ENCODE results near the gene FAM83B. TPM values are rescaled to one million over a fixed set of nuclear protein-coding genes. Genes with fewer than 3 reads are reported as not detected.

FAM83B gene
- total and polyA plus RNA-seq, 10 of the 15 experiments (the other 5 are each of a cell fraction or from before 2014, with no cell fraction given) = 0.05 TPM; not detected in 9

DNA sequence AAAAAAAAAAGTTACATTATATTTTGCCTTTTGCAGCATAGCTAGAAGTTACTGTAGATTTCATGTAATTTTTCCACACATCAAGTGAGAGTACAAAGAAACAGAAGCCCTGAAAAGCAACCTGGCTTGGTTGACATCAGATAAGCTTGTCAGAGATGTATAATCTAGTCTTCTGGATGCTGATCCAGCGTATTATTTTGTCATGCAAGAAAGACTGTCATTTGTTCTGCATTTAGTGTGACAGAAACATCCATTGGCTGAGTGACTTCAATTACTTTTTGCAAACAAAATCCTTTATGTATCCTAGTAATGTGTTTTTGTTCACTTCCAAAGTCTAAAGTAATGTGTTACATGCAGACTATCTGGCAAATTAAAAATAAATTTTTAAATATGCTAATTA is 75.3 kb downstream of the FAM83B start (continued):
- TF ChIP-seq, protein P1, sequence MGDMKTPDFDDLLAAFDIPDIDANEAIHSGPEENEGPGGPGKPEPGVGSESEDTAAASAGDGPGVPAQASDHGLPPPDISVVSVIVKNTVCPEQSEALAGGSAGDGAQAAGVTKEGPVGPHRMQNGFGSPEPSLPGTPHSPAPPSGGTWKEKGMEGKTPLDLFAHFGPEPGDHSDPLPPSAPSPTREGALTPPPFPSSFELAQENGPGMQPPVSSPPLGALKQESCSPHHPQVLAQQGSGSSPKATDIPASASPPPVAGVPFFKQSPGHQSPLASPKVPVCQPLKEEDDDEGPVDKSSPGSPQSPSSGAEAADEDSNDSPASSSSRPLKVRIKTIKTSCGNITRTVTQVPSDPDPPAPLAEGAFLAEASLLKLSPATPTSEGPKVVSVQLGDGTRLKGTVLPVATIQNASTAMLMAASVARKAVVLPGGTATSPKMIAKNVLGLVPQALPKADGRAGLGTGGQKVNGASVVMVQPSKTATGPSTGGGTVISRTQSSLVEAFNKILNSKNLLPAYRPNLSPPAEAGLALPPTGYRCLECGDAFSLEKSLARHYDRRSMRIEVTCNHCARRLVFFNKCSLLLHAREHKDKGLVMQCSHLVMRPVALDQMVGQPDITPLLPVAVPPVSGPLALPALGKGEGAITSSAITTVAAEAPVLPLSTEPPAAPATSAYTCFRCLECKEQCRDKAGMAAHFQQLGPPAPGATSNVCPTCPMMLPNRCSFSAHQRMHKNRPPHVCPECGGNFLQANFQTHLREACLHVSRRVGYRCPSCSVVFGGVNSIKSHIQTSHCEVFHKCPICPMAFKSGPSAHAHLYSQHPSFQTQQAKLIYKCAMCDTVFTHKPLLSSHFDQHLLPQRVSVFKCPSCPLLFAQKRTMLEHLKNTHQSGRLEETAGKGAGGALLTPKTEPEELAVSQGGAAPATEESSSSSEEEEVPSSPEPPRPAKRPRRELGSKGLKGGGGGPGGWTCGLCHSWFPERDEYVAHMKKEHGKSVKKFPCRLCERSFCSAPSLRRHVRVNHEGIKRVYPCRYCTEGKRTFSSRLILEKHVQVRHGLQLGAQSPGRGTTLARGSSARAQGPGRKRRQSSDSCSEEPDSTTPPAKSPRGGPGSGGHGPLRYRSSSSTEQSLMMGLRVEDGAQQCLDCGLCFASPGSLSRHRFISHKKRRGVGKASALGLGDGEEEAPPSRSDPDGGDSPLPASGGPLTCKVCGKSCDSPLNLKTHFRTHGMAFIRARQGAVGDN (IDR thresholded peaks at IDR 0.05) = no peak
- no peak for TF ChIP-seq HDGF (IDR thresholded peaks at IDR 0.05)

DNA sequence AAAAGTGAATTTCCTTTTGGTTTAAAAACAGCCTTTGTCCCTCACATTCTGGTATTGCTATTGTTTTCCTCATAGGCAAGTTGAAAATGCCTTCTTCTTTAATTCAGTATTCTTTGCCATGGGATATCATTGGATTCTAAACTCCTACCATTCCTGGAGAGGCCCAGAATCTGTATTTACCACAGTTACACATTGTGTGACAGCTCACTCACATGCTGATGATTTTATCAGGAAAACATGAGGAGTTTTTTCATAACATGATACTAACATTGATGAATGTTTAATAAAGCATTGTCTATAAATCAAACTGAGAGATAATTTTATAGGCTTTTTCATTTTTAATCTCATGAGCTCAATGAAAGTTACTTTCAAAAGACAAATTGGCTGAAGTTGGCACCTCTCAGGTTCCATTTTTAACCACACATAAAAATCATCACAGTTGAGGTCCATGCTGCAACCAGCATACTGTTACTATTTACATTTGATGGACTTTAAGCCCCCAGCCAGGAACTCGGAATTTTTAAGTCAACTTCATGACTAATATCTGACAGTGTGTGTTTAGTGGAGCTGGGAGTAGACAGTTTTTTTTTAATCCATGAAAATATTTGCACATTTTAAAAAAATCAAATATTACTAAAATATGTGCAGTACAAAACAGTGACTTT is 82.8 kb downstream of the FAM83B start:
- SMC1A ChIA-PET (ENCODE audit: uncharacterized antibody, unreplicated experiment) = interaction anchor here (1.6 kb wide), 1 partner anchor 211 kb away, joined by 3 read pairs; no protein-coding TSS in a partner anchor
- intact Hi-C loops (cut with micrococcal nuclease; ENCODE audit: unreplicated experiment) = no loop called here
- 0% methylated on average over 1 of the region's 1 CpG for WGBS (ENCODE audit: insufficient coverage, insufficient replicate concordance, low lambda C conversion rate, missing lambda C conversion rate)
- Histone ChIP-seq H3K27ac (ENCODE audit: control insufficient read depth, insufficient read depth) (no peak overlapping the region), H4K20me1 (ENCODE audit: control insufficient read depth, insufficient read depth) (no peaks in the 10 kb centered on the region), H2AFZ (ENCODE audit: control insufficient read depth, low read depth, low read length) (no peak overlapping the region), H3K4me3 (no peak overlapping the region), H3K79me2 (ENCODE audit: control insufficient read depth, insufficient read depth, low read length) (no peaks in the 10 kb centered on the region), H3K9me3 (replicated peaks; ENCODE audit: control insufficient read depth, insufficient read depth, low read length) (no peaks in the 10 kb centered on the region), H3K36me3 (ENCODE audit: control insufficient read depth in 2 of 2, insufficient read depth in 2 of 2, low read length in 1 of 2) (no peaks in the 10 kb centered on the region), H3K4me1 (ENCODE audit: control insufficient read depth, insufficient read depth, low read length) (no peaks in the 10 kb centered on the region), H3K27me3 (replicated peaks in 1 of 2; ENCODE audit: control insufficient read depth in 2 of 2, insufficient read depth in 2 of 2, low read length in 1 of 2) (no peaks in the 10 kb centered on the region), H3K4me2 (ENCODE audit: control insufficient read depth, insufficient read depth) (no peak overlapping the region), H3K9ac (ENCODE audit: control insufficient read depth, insufficient read depth, low read length) (no peak overlapping the region)
- FAIRE-seq = no peak
- no peak for ATAC-seq
- POLR2A ChIA-PET = no interaction called here
- DNase-seq (ENCODE audit: low read depth, low spot score) = no peak
- CTCF ChIA-PET = interaction anchor here (1.6 kb wide), 1 partner anchor 212 kb away, joined by 4 read pairs; no protein-coding TSS in a partner anchor
- BruUV-seq (replicated peaks) = no TSS peak
- RAD21 ChIA-PET (ENCODE audit: unreplicated experiment) = no interaction called here
- in situ Hi-C loops (cut with MboI) = no loop called here
- no peak for TF ChIP-seq SREBF2 (IDR thresholded peaks at IDR 0.05; ENCODE audit: low read length)
- TF ChIP-seq, protein P2, sequence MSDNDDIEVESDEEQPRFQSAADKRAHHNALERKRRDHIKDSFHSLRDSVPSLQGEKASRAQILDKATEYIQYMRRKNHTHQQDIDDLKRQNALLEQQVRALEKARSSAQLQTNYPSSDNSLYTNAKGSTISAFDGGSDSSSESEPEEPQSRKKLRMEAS (IDR thresholded peaks at IDR 0.05; ENCODE audit: low read depth, low read length) = no peak
- TF ChIP-seq, protein P3, sequence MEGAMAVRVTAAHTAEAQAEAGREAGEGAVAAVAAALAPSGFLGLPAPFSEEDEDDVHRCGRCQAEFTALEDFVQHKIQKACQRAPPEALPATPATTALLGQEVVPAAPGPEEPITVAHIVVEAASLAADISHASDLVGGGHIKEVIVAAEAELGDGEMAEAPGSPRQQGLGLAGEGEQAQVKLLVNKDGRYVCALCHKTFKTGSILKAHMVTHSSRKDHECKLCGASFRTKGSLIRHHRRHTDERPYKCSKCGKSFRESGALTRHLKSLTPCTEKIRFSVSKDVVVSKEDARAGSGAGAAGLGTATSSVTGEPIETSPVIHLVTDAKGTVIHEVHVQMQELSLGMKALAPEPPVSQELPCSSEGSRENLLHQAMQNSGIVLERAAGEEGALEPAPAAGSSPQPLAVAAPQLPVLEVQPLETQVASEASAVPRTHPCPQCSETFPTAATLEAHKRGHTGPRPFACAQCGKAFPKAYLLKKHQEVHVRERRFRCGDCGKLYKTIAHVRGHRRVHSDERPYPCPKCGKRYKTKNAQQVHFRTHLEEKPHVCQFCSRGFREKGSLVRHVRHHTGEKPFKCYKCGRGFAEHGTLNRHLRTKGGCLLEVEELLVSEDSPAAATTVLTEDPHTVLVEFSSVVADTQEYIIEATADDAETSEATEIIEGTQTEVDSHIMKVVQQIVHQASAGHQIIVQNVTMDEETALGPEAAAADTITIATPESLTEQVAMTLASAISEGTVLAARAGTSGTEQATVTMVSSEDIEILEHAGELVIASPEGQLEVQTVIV (IDR thresholded peaks at IDR 0.05; ENCODE audit: borderline replicate concordance, partially characterized antibody) = no peak
- TF ChIP-seq, protein P4, sequence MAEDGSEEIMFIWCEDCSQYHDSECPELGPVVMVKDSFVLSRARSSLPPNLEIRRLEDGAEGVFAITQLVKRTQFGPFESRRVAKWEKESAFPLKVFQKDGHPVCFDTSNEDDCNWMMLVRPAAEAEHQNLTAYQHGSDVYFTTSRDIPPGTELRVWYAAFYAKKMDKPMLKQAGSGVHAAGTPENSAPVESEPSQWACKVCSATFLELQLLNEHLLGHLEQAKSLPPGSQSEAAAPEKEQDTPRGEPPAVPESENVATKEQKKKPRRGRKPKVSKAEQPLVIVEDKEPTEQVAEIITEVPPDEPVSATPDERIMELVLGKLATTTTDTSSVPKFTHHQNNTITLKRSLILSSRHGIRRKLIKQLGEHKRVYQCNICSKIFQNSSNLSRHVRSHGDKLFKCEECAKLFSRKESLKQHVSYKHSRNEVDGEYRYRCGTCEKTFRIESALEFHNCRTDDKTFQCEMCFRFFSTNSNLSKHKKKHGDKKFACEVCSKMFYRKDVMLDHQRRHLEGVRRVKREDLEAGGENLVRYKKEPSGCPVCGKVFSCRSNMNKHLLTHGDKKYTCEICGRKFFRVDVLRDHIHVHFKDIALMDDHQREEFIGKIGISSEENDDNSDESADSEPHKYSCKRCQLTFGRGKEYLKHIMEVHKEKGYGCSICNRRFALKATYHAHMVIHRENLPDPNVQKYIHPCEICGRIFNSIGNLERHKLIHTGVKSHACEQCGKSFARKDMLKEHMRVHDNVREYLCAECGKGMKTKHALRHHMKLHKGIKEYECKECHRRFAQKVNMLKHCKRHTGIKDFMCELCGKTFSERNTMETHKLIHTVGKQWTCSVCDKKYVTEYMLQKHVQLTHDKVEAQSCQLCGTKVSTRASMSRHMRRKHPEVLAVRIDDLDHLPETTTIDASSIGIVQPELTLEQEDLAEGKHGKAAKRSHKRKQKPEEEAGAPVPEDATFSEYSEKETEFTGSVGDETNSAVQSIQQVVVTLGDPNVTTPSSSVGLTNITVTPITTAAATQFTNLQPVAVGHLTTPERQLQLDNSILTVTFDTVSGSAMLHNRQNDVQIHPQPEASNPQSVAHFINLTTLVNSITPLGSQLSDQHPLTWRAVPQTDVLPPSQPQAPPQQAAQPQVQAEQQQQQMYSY (CRISPR knock-in tag; IDR thresholded peaks at IDR 0.05) = no peak
- no peak for TF ChIP-seq NFXL1 (IDR thresholded peaks at IDR 0.05; ENCODE audit: borderline replicate concordance)
- no peak for TF ChIP-seq EGR1 (IDR thresholded peaks at IDR 0.05; ENCODE audit: borderline replicate concordance in 1 of 2, low read depth in 2 of 2, low read length in 2 of 2)

All from GM12878 (cell line).